Measurements from ENCODE around the gene ASTN2.

GRCh38 chr9:116717150-116717549, 697.7 kb downstream of the ASTN2 start:
- TF ChIP-seq RAD21 (conservative IDR thresholded peaks at IDR 0.05 in 1 of 2, IDR thresholded peaks at IDR 0.05 in 1 of 2) (no peak), REST (IDR thresholded peaks at IDR 0.05) (no peak), MAX (IDR thresholded peaks at IDR 0.05) (no peak), KDM5A (IDR thresholded peaks at IDR 0.05) (no peak), CEBPB (IDR thresholded peaks at IDR 0.05) (no peak), CTCF (IDR thresholded peaks at IDR 0.05) (no peak), EHMT2 (IDR thresholded peaks at IDR 0.05; ENCODE audit: low read depth) (no peak), JUN (IDR thresholded peaks at IDR 0.05) (no peak)
